GOT3 (cell line): Measurements from ENCODE around the gene SLC35A2.
A peak's percentile ranks its signal among the peaks of the same experiment; 100 is the strongest.

Source experiments
- DNase-seq: peaks from one replicate; lab custom pipeline; 2025; ENCODE audit warnings: mixed read lengths; lab: John Stamatoyannopoulos, UW

The SLC35A2 gene

DNA sequence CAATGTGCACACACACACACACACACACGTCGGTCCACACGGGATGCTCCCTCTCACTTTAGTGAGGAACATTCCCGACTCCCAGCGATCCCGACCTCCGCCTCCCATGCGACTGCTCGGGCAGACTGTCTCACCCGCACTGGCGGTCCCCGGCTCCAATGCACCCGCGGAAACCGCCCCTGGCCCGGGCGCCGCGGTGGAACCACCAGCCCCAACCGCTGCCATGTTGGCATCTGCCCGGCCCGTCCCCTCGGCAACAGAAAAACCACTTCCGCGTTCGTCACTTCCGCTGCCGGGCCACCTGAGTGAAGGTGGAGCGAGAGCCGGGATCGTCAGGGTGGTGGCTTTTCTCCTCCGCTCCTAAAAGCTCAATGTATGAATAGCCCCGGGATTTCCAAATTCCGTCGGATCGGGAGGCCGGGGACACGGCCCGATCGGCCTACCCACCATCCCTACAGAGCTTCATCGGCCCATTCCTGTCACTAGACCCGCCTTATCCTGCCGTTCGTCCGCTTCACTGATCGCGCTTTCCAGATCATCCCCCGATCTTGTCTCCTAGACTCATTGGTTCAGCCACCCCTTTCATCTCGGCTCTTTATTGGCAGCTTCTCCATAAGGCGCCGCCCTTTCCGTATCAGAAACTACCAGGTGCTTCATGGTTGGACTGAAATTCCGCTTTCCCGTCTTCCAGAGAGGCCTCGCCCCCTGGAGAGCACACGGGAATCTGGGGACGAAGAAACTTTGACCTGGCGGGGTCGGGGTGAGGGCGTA, at the start of gene SLC35A2:
TSS of gene SLC35A2 (minus strand) at position 235 of the 771 bp plus-strand sequence. CDS start at position 225, 10 bp downstream.
- DNase-seq, result peak; percentile 27

DNA sequence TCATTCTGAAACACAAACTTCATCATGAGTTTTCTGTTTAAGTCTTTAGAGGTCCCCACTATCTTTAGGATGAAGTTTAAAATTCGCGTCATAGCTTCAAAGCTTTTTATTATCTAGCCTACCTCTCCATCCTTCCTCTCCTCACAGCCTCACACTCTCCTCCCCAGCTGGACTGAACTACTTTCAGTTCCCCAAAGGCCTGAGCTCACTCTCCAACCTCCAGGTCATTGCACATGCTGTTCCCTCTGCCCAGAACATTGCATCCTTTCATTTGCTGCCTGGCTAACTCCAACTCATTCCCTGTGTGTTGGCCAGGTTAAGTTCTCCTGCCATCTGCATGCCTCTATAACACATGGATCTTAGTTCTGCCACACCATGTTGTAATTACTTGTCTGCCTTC, 48.8 kb upstream of the SLC35A2 start:
- no peak for DNase-seq

DNA sequence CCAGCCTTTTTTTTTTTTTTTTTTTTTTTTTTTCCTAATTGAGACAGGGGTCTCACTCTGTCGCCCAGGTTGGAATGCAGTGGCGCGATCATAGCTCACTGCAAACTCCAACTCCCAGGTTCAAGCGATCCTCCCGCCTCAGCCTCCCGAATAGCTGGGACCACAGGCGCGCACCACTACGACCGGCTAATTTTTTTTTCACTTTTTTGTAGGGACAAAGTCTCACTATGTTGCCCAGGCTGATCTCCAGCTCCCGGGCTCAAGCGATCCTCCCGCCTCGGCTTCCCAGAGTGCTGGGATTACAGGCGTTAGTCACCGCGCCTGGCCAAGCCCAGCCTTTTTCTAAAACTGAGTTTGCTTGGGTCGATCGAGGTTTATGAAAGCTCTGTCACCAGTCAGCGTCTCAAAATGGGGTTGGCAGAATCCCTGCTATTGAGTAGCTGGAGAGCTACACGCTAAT, 47.2 kb upstream of the SLC35A2 start:
- peak; percentile 20 for DNase-seq

DNA sequence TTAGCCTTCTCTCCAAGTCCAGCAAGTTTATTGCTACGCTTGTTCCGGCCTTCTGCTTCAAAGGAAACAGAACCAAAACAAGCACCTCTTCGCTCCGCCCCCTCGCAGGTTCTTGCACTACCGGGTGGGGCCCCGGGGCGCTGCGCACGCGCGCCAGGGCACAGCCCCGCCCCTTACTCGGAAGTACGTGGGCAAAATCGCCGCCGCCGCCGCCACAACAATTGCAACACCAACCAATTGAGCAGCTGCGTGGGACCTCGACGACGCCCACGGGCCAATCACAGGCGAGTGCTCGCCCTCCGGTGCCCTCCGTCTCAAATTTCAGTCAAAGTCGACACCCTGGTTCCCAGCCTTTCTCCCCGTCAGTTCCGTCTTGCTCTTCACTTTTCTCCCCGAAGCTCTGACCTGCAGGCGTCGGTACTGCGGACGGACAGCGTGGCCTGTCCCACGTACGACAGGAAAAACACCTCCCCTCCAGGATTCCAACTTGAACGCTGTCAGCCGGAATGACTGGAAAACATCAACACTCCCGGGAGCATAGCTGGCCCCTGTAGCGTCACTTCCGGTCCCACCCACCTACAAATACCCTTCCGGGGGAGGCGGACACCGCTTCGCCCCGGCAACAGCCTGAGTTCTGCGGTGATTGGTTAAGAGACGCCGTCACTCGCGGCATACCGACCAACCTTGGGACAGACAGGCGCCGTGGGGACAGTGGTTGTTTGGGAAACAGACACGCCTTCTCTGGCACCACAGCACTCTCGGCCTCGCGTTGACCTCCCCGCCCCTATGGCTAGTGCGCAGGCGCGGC, 46.6 kb upstream of the SLC35A2 start:
- peak; percentile 81 for DNase-seq

DNA sequence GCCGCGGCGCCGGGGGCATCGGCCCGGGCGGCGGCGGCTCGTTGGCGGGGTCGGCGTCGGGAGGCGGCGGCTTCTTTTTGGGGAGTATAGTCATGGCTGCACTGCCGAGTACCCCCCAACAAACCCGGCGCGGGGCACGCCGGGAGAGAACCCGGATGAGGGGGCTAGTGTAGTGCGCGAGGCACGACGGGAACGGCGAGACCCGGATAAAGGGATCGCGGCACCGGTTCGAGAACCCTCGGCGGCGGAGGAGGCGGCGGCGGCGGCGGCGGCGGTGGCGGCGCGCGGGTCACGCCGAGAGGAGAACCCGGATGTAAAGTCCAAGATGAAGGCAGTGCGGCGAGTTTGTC, 46.0 kb upstream of the SLC35A2 start, which contains the start of gene OTUD5:
TSS of gene OTUD5 (minus strand) at position 131 of the 350 bp plus-strand sequence. CDS start at position 94, 37 bp downstream.
- DNase-seq, result peak; percentile 22

DNA sequence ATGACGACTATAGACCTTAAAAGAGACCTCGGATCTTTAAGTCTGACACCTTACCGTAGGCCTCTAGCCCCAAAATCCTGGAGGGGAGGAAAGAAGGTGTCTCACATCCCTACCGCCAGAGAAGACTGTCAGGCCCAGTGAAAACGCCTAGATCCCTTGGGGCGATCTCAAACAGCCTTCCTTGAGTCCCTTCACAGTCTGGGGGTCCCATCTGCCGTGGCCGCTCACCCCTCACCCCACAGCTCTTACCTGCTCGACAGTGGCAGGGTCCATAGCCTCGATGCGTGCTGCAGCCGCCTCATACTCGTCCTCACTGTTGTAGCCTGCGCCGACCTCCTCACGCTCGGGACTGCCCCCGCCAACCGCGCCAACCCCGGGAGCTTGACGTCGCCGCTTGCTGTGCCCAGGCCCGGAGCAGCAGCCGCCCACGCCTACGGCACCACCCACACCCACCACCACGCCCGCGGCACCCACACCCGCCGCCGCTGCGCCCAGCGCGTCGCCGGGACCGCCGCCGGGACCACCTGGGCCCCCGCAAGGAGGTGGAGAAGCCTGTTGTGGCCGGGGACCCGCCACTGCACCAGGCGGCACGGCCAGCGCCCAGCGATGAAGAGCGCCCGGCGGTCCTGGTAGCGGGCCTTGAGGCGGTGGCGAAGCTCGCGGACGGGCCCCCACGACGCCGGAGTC, 45.4 kb upstream of the SLC35A2 start:
- DNase-seq, result no peak

DNA sequence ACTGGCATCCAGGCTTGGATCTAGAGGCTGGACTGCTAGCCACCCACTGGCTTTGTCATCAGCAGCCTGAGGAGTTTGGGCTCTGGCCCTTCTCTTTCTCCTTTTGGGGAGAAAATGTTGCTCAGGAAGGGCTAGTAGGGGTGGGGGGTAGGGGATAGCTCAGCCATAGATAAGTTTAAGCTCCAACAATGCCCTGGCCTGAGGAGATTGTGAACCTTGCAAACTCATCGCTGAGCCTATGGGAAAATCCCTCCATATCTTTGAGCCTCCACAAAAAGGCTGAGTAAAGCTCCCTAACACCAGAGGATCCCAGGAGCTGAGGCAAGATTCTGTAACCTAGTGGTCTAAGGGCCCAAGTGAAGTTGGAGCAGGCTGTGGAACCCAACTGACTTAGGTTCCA, 37.1 kb upstream of the SLC35A2 start:
- no peak for DNase-seq

DNA sequence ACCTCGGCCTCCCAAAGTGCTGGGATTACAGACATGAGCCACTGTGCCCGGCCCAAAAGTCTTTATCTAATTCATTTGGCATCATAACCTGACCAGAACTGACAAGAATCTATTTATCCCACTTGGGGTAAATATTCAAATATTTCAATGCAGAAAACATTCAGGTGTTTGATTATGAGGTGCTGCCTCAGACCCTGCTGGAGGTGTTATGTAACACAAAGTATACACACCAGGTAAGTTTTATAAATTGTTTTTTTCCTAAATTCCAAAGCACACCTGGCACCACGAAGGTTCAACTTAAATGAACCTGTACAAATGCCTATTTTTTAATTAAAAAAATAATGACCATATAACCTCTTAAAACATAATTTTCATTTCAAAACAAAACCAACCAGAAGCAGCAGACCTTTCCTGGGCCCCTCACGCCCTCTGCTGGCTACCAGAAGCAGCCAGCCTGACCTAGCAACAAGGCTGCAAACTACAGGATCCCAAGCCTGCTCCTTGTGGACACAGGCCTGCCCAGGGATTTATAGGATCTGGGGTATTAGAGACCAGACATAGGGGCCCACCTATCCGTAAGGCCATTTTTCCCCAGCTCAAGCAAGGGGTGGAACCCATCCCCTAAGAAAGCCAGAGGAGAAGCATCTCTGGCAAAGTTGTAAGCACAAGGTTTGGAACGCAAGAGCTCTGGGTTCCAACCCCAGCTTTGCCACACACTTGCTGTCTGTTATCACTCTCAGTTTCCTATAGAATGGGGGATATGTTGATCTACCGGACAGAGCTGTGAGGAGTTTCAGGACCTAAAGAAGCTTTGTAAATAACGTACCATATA, 34.3 kb upstream of the SLC35A2 start:
- DNase-seq, result no peak

DNA sequence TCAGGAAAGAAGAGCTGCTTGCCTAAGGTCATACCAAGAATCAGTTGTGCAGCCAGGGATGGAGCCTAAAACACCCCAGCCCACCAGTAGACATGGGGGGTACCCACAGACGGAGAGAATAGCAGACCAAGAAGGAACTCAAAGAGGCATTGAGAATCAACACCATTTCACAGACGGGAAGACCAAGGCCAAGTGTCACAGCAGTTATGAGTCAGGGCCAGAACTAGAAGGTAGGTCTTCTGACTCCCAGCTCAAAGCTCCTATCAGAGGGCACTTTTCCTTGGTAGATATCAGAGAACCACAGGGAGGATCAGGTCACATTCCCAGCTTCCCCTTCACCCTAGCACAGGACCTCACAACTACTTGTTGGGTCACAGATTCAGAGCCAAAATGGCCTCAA, 31.4 kb upstream of the SLC35A2 start:
- DNase-seq, result no peak

DNA sequence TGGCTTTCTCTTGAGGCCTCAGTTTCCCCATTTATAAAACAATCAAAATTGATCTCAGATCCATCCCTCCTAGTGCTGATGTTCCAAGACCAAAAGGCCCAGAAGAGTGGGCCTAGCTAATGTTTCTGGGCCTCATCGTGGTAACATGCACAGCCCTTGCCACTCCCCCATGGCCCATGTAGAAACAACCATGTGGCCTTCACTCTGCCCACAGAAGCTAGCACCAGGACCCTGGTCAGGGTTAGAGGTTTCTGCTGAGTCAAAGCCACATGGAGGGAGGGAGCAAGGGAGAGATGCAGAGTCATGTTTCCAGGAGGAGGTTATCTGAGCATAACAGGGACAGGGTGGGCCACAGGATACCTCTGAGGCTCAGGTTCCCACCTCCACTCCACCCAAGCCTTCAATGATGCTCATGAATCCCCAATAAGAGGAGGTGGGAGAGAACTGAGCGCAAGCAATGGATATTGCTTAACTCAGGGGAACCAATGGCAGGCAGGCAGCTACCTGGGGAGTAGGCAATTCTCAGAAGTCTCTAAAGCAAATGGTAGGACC, 29.0 kb upstream of the SLC35A2 start:
- no peak for DNase-seq

DNA sequence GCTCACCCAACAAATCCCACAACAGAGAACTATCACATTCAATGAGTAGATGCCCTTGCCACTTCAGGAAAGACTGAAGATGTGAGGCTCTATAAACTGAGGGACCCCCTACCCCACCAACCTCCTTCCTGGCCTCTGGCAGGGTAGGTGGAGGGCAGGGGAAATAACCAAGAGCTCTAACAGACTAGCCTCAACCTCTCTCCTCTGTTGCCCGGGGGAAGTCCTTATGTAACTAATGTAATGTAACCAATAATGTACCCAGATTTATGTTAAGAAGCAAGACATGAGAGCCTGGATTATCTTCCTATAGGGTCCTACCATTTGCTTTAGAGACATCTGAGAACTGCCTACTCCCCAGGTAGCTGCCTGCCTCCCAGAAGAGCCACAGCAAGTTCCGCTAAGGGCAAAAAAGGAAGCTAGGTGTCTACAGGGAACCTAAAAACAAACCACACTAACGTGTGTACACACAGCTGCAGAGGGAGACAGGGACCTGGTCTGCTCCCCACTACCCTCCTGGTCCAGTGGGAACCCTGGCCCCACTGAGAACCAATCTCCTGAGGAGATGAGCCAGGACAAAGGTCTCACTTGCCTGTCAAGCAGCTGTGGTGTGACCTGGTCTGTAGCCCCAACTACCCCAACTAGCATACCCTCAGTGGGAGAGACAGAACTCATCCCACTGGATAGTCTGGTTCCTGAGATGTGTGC, 28.2 kb upstream of the SLC35A2 start:
- no peak for DNase-seq

DNA sequence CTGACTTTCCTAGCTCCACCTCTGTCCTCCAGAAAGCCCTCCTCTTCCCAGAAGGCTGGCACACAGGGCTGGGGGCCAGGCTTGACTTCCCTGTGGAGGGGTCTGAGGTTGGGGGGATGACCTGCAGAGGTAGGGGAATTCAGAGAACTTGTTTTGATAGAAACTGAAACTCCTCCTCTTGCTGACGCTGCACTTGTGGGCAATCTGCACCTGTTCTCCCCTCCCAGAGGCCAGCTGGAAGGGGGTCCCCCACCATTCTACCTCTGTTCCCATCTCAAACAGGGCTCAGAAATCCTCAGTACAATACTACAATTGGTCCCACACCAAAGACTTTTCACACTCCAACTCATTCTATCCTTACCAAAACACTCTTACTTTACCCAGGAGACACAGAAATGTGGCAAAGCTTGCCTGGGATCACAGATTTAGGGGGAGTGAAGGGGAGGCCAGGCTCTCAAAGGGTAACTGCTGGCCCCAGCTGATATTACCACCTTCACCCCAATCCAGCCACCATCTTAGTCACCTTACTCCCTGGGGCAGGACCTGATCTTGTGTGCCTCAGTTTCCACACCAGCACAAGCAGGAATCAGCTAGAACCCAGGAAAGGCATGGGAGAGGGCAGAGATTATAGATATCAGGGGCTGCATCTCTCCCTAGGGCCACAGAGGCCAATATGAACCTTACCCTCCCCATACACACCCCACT, 27.4 kb upstream of the SLC35A2 start:
- DNase-seq, result no peak

DNA sequence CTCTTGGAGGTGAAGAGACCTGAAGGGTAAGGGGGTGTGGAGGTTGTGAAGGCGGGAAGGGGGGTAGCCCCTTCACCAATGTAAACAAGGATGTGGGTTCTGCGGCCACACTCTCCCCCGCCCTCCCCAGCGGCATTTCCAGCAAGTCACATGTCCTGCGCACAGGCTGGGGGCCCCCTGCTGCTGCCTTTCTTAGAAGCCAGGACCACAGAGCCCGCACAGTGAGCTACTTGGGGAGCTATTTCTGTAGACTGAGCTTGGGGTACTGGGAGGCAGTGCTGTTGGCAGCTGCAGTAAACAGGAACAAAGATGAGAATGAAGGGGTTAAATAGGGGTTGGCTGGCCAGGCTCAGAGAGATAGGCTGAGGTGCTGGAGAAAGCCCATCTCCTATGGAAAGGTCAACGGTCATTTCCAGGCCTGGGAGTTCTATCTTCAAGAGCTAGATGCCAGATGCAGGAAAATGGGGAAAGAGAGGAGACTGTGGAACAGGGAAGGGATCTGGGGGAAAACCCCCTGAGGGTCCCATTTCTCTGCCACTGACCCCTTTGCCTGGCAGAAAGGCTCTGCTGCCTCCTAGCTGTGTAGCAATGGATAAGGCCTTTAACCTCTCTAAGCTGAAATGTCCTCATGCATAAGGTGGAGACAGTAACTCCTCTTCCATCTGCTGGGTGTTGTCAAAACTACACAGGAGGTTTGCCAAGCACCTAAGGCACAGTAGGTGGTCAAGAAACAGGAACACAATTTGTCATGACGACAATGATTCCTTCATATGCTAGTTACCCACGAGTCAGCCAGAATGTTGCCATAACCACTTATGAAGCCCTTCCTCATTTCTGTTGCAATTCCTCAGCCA, 25.8 kb upstream of the SLC35A2 start:
- no peak for DNase-seq

DNA sequence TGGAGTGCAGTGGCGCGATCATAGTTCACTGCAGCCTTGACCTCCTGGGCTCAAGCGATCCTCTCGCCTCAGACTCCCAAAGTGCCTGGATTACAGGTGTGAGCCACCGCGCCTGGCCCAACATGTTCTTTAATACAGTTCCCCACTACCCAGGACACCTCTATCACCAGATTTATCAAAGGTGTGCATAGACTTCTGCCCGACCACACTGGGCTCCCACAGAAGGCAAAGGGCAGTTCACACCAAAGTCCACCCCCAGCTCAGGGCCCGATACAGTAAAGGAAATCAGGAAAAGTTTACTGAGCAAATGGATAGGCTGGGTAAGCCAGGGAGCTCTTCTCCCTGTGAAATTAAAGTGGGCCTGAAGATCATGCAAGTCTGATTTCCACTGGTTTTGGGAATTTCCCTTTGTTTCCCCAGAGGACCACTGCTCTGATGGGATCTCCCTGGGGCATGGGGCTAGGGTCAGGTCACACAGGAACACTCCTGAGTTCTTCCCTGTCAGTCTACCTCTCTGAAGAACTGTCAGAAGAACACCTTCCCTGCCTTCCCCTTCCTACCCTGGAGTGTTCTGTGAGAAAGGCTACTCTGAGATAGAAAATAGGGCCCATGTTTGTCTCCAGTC, 25.1 kb upstream of the SLC35A2 start:
- DNase-seq, result no peak

DNA sequence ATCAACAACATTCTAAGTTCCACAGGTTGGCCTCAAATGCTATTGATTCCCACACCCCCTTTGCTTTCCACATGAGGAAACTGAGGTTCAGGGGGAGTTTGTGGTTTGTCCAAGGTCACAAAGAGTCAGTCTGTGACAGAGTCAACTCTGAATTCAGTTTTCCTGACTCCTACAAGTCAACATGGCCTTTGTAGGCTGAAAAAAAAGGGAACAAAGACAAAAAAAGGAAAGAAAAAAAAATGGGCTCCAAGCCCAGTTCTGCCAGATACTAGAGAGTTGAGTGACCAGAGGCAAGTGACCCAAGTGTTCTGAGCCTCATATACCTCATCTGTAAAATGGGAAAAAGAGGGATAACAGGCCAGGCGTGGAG, 23.8 kb upstream of the SLC35A2 start:
- no peak for DNase-seq

DNA sequence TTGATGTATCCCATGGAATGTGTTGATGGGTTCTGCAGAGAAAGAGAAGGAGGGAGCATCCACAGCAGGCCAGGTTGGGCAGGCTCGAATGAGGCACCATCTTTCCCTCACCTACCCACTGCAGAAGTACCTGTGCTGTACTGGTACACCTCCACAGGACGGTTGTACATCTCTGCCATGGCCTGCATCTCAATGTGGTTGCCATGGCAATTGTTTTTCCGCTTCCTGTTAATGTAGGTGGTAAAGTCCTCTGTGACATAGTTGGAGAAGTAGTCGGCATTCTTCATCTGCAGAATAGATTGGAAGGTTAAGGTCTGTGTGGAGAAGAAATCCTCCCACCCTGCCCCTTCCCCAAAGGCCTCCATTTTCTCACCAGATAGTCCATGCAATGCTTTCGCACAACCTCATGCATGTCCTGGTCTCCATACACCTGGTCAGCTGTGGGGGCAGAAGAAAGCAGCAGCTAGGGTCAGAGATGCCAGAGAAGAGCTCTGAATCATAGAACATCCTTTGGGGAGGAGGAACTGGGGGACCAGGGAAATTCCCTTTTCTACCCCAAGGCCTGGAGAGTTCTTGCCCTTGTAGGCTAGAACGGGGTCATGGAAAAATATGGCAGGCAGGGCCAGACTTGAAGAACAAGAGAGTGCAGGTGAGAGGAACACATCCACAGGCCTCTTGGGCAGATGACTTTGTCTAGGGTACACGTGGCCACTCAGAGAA, 23.3 kb upstream of the SLC35A2 start:
- no peak for DNase-seq

DNA sequence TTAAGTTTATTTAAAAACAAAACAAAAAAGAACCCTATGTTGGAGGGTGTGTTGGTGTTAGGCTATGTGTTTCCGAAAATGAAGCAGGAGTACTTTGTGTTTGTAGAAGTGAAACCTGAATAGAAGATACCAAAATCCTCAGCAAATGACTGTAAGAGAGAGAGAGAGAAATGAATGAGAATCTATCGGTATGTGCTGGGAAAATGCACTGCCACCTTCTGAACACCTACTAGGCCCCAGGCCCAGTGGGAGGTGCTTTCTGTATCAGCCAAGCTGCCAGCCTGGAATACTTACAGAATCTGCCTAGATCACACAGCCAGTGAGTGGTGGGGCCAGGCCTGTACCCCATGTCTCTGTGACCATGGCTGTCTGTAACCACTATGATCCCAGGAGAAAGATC, 22.3 kb upstream of the SLC35A2 start:
- no peak for DNase-seq
